Adrenal gland (tissue), 12 donors: Measurements from ENCODE around the gene OTOF. TPM values are rescaled to one million over a fixed set of nuclear protein-coding genes. Genes with fewer than 3 reads are reported as not detected.

Experiments
- DNase-seq, 7 donors: peaks; one replicate each; pipeline ENCODE4 v3.0.0-alpha.2; 2019 to 2020
- H3K27ac ChIP-seq, 5 donors: fragments of 200-600 bp; sonication (generic) in 4 of 5; 1 replicate in 3 of 5; 2 replicates in 2 of 5; pipeline versions ENCODE4 v1.5.1 to v1.8.0; 2016 to 2020; ENCODE audit warnings: mild to moderate bottlenecking in 1 of 5
- H3K27me3 ChIP-seq: fragments of 200-600 bp; 2 replicates; pipeline ENCODE4 v1.8.0; 2021
- H3K36me3 ChIP-seq, 2 donors: fragments of 200-600 bp; replicated peaks in 1 of 2; 1 replicate in 1 of 2; 2 replicates in 1 of 2; pipeline versions ENCODE4 v1.5.1 to v1.8.0; 2018 to 2022
- H3K4me1 ChIP-seq, 2 donors: fragments of 200-600 bp; replicated peaks in 1 of 2; 1 replicate in 1 of 2; 2 replicates in 1 of 2; pipeline versions ENCODE4 v1.5.1 to v1.8.0; 2018 to 2021
- H3K4me3 ChIP-seq, 4 donors: fragments of 200-600 bp; sonication (generic) in 3 of 4; one replicate each; pipeline ENCODE4 v1.5.1; 2016 to 2018
- H3K9me3 ChIP-seq, 3 donors: fragments of 200-600 bp; sonication (generic) in 1 of 3; replicated peaks in 1 of 3; 1 replicate in 2 of 3; 2 replicates in 1 of 3; pipeline versions ENCODE4 v1.5.1 to v1.8.0; 2016 to 2021
- CTCF ChIP-seq, 6 experiments: fragments of 450-650 bp in 4 of 6; fragments of 200-600 bp in 2 of 6; sonication (generic) in 1 of 6; IDR thresholded peaks; 1 replicate in 5 of 6; 2 replicates in 1 of 6; pipeline versions ENCODE4 v1.5.1 to v1.8.0; 2016 to 2021; ENCODE audit warnings: antibody characterized with exemption in 6 of 6, mild to moderate bottlenecking in 2 of 6, moderate library complexity in 1 of 6
- POLR2A ChIP-seq, 2 donors: fragments of 450-650 bp; IDR thresholded peaks; one replicate each; pipeline ENCODE4 v1.6.1; 2017; ENCODE audit warnings: antibody characterized with exemption in 2 of 2, mild to moderate bottlenecking in 2 of 2, moderate library complexity in 1 of 2
- WGBS, 4 donors: extraction: QIAGEN DNeasy Blood & Tissue Kit in 2 of 4; methylation state at CpG; one replicate each; pipeline versions ENCODE4 v1.1.5 to v1.1.7; 2013 to 2017; 5-methylcytosine and 5-hydroxymethylcytosine counted together
- intact Hi-C, 2 donors: fragments of 100-400 bp; cut with DNase I; formaldehyde crosslinking; loops; one replicate each; pipeline versions ENCODE4 v1.14.1 to v1.15.0; 2022 to 2023
- polyA plus RNA-seq, 3 donors: library from polyadenylated mRNA; stranded (reverse); fragments of 200-250 nt in 2 of 3; fragments of 350-450 nt in 1 of 3; fragmentation: Illumina TruSeq in 1 of 3; extraction: RNeasy Lipid Tissue Mini Kit (QIAGEN cat#74804) in 1 of 3; gene quantifications; one replicate each; pipeline ENCODE4 v1.2.3, GENCODE V29; 2013 to 2014
- total RNA-seq, 9 donors: library from RNA; depleted of rRNA in 4 of 9; stranded (reverse); fragments of >200 nt in 4 of 9; fragments of 120-200 nt in 1 of 9; fragmentation: NEBNext Ultra II Directional in 1 of 9; extraction: Animal tissue kit (Norgen Biotek cat#: 25700) in 1 of 9; gene quantifications; one replicate each; pipeline versions ENCODE4 v1.1.0 to v1.2.4, GENCODE V29; 2013 to 2023
- donor health status: healthy with polysubstance abuse.
- donor health status: Bipolar disorder and iron deficiency.
- donor health status: DM: yes; HTN: yes; CAD: no.
- donor health status: DM: no; HTN: no; CAD: no.
- donor health status: DM: no; HTN: no; CAD: no.
- donor health status: DM: yes; HTN: yes; CAD: no.

OTOF gene
- total and polyA plus RNA-seq, 12 donors: 0.18 to 2.0 (median 1.1) TPM

GRCh38 chr2:26429779-26430578 lies 47.9 kb downstream of the OTOF start:
- no peak overlapping the region for H3K27ac ChIP-seq
- DNase-seq: peak in 2 of 7 donors; percentile 10 to 16
- no peaks in the 10 kb centered on the region for H3K36me3 ChIP-seq
- no peaks in the 10 kb centered on the region for H3K4me1 ChIP-seq
- no peak overlapping the region for H3K4me3 ChIP-seq
- no peaks in the 10 kb centered on the region for H3K27me3 ChIP-seq
- H3K9me3 ChIP-seq: no peaks in the 10 kb centered on the region
- TF ChIP-seq POLR2A (IDR thresholded peaks at IDR 0.05): no peak
- TF ChIP-seq CTCF (IDR thresholded peaks at IDR 0.05): no peak
- 77 to 83% (median 80%) methylated on average over 8 of the region's 8 CpGs for WGBS, 4 donors
- intact Hi-C loops: no loop called here

DNA sequence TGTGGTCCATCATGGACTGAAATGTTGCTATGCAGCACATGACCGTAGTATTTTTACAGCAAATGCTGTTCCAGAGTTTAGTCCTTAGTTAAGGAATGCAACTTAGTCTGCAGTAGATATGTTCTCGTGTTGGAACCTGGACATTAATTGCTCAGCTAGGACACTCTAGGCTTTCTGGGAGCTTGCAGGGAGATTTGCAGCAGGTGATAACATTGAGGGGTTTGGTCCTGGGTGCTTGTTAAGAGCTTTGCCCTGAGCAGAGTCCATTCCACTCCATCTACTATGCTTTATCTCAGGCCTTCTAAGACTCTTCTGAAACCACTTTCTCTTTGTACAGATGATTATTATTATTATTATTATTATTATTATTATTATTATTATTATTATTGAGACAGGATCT lies 49.1 kb downstream of the OTOF start:
- no peak overlapping the region for H3K4me3 ChIP-seq
- no peak for TF ChIP-seq CTCF (IDR thresholded peaks at IDR 0.05)
- TF ChIP-seq POLR2A (IDR thresholded peaks at IDR 0.05): no peak
- WGBS, 4 donors: 90 to 100% (median 95%) methylated on average over 1 to 2 of the region's 2 CpGs

GRCh38 chr2:26424221-26424620 lies 53.7 kb downstream of the OTOF start:
- no peaks in the 10 kb centered on the region for H3K9me3 ChIP-seq
- no peak overlapping the region for H3K27ac ChIP-seq
- no peaks in the 10 kb centered on the region for H3K36me3 ChIP-seq
- no peak overlapping the region for H3K4me3 ChIP-seq
- H3K27me3 ChIP-seq: no peaks in the 10 kb centered on the region
- intact Hi-C loops: no loop called here
- TF ChIP-seq POLR2A (IDR thresholded peaks at IDR 0.05): no peak
- TF ChIP-seq CTCF (IDR thresholded peaks at IDR 0.05): no peak
- 78 to 94% (median 83%) methylated on average over 3 of the region's 3 CpGs for WGBS, 4 donors
- no peaks in the 10 kb centered on the region for H3K4me1 ChIP-seq
- DNase-seq: no peak

More for the DNA sequence above, 49.1 kb downstream of the OTOF start:
- Histone ChIP-seq H3K36me3 (no peaks in the 10 kb centered on the region), H3K27me3 (no peaks in the 10 kb centered on the region), H3K4me1 (no peaks in the 10 kb centered on the region), H3K9me3 (no peaks in the 10 kb centered on the region), H3K27ac (no peak overlapping the region)
- no peak for DNase-seq
- intact Hi-C loops: no loop called here

DNA sequence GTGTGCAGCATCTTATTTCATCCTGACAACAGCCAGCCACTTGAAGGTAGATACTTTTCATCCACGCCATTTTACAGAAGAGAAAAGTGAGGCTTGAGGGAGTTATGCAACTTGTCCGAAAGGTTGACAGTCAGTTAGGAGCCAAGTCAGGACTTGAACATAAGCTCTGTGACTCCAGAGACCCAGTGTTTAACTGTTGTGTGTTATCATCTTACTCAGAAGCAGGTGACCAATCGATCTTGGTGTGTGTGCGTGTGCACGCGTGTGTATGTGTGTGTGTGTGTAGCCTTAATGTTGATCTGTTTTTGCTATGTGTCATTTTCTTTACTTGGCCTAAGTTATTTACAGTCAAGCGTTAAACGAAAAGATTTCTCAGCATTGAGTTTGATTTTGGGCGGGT lies 54.2 kb downstream of the OTOF start:
- no peak overlapping the region for H3K4me3 ChIP-seq
- H3K36me3 ChIP-seq: no peaks in the 10 kb centered on the region
- H3K9me3 ChIP-seq: no peaks in the 10 kb centered on the region
- H3K4me1 ChIP-seq: no peaks in the 10 kb centered on the region
- 84 to 92% (median 88%) methylated on average over 9 of the region's 9 CpGs for WGBS, 4 donors
- no peak for DNase-seq
- no peak overlapping the region for H3K27ac ChIP-seq
- TF ChIP-seq POLR2A (IDR thresholded peaks at IDR 0.05) (no peak), CTCF (IDR thresholded peaks at IDR 0.05) (no peak)
- intact Hi-C loops: no loop called here
- no peaks in the 10 kb centered on the region for H3K27me3 ChIP-seq
